Ovary (tissue), 3 donors: ENCODE data around the gene PRSS35.

ENCODE experiments used
- CTCF ChIP-seq, 3 donors: fragments of 450-650 bp in 2 of 3; fragments of 200-600 bp in 1 of 3; IDR thresholded peaks; one replicate each; pipeline versions ENCODE4 v1.5.1 to v1.8.0; 2016 to 2022; ENCODE audit warnings: antibody characterized with exemption in 3 of 3, mild to moderate bottlenecking in 1 of 3
- POLR2A ChIP-seq: fragments of 450-650 bp; IDR thresholded peaks from one replicate; pipeline ENCODE4 v1.6.1; 2017; ENCODE audit warnings: antibody characterized with exemption, mild to moderate bottlenecking, moderate library complexity
- donor health status: DM: no; HTN: no; CAD: no.

GRCh38 chr6:83472767-83473166, 39.6 kb upstream of the PRSS35 start:
- TF ChIP-seq POLR2A (no peak), CTCF (IDR thresholded peaks at IDR 0.05) (no peak)
